ENCODE results near the gene AP1G2. TPM values are rescaled to one million over a fixed set of nuclear protein-coding genes. Genes with fewer than 3 reads are reported as not detected.

Gene AP1G2
- total RNA-seq, 4 donors from 2014 or later: 71.6 to 128 (median 114) TPM

GRCh38 chr14:23579311-23579630 is 11.7 kb upstream of the AP1G2 start:
- H3K27me3 ChIP-seq: peaks cover 31% of the 10 kb centered on the region
- no peak for DNase-seq

GRCh38 chr14:23578560-23579310 is 11.1 kb upstream of the AP1G2 start, which contains the start of gene JPH4:
TSS of gene JPH4 (minus strand) at chr14:23578790. CDS start at chr14:23577453, 1,337 bp downstream.
- Histone ChIP-seq H3K27me3 (peaks cover 31% of the 10 kb centered on the region), H3K27ac (no peak within 1 kb of the TSS), H3K4me3 (replicated peaks in 1 of 3) (no peak within 1 kb of the TSS), H3K36me3 (no peaks in the 10 kb centered on the region), H3K4me1 (peaks cover 6 to 20% of the 10 kb centered on the region in 2 donors), H3K9me3 (no peaks in the 10 kb centered on the region)
- intact Hi-C loops (cut with DNase I): no loop called here
- TF ChIP-seq POLR2A (IDR thresholded peaks at IDR 0.05): no peak
- TF ChIP-seq CTCF (IDR thresholded peaks at IDR 0.05): no peak
- DNase-seq: no peak
- 9 to 10% methylated on average over 18 of the region's 18 CpGs for WGBS, 2 donors

More at GRCh38 chr14:23579311-23579630, 11.7 kb upstream of the AP1G2 start:
- H3K4me1 ChIP-seq: peaks cover 6 to 20% of the 10 kb centered on the region in 2 donors
- no peaks in the 10 kb centered on the region for H3K36me3 ChIP-seq
- 42 to 46% methylated on average over 3 of the region's 3 CpGs for WGBS, 2 donors
- H3K9me3 ChIP-seq: no peaks in the 10 kb centered on the region
- TF ChIP-seq CTCF (IDR thresholded peaks at IDR 0.05) (no peak), POLR2A (IDR thresholded peaks at IDR 0.05) (no peak)
- no peak overlapping the region for H3K27ac ChIP-seq
- intact Hi-C loops (cut with DNase I): no loop called here
- no peak overlapping the region for H3K4me3 ChIP-seq (replicated peaks in 1 of 3)

GRCh38 chr14:23577710-23578392 is 10.3 kb upstream of the AP1G2 start:
- peaks cover 31% of the 10 kb centered on the region for H3K27me3 ChIP-seq
- TF ChIP-seq CTCF (IDR thresholded peaks at IDR 0.05): no peak
- no peak for TF ChIP-seq POLR2A (IDR thresholded peaks at IDR 0.05)
- H3K4me3 ChIP-seq (replicated peaks in 1 of 3): no peak overlapping the region
- no peak for DNase-seq
- H3K27ac ChIP-seq: no peak overlapping the region
- peaks cover 6 to 20% of the 10 kb centered on the region in 2 donors for H3K4me1 ChIP-seq
- 3 to 5% methylated on average over 20 to 22 of the region's 24 CpGs for WGBS, 2 donors
- no peaks in the 10 kb centered on the region for H3K9me3 ChIP-seq
- intact Hi-C loops (cut with DNase I): no loop called here
- H3K36me3 ChIP-seq: no peaks in the 10 kb centered on the region

- H3K27me3 ChIP-seq: peaks cover 31% of the 10 kb centered on the region
- WGBS, 2 donors: 4 to 5% methylated on average over 12 to 17 of the region's 67 CpGs
- intact Hi-C loops (cut with DNase I): no loop called here
Observed at GRCh38 chr14:23577004-23577681, 9.6 kb upstream of the AP1G2 start.

More at GRCh38 chr14:23577004-23577681, 9.6 kb upstream of the AP1G2 start:
- Histone ChIP-seq H3K9me3 (no peaks in the 10 kb centered on the region), H3K4me1 (peaks cover 6 to 20% of the 10 kb centered on the region in 2 donors), H3K4me3 (replicated peaks in 1 of 3) (no peak overlapping the region), H3K27ac (no peak overlapping the region), H3K36me3 (no peaks in the 10 kb centered on the region)
- DNase-seq: peak; percentile 37 to 41
- TF ChIP-seq POLR2A (IDR thresholded peaks at IDR 0.05) (no peak), CTCF (IDR thresholded peaks at IDR 0.05) (no peak)

Measured in thyroid gland (tissue), 4 donors.